Measurements from ENCODE around the gene RAB3GAP2.
A peak's percentile ranks its signal among the peaks of the same experiment; 100 is the strongest.
"Not testable (repeated sequence)": the region's sequence is repeated elsewhere in the genome, so short reads cannot be mapped to it uniquely, and the experiment has no call there.

Gene RAB3GAP2

GRCh38 chr1:220189750-220190347 lies 82.4 kb downstream of the RAB3GAP2 start:
- TF ChIP-seq FOXM1 (IDR thresholded peaks at IDR 0.05; ENCODE audit: borderline replicate concordance) (no peak), SP1 (IDR thresholded peaks at IDR 0.05) (no peak)
- ChIA-PET CTCF (interaction anchor here (0.5 to 0.9 kb wide), 5 partner anchors 9 to 39 kb away, joined by 3 to 4 read pairs (median 3); no protein-coding TSS in a partner anchor), POLR2A (no interaction called here)
- peak; percentile 30 for DNase-seq (ENCODE audit: extremely low spot score)

GRCh38 chr1:220188538-220188937 lies 83.7 kb downstream of the RAB3GAP2 start:
- ChIA-PET POLR2A (no interaction called here), CTCF (no interaction called here)
- TF ChIP-seq NFRKB (IDR thresholded peaks at IDR 0.05) (no peak), ZNF384 (IDR thresholded peaks at IDR 0.05) (no peak), TARDBP (IDR thresholded peaks at IDR 0.05) (no peak)
- no peak for DNase-seq (ENCODE audit: extremely low spot score)

- POLR2A ChIA-PET = no interaction called here
- DNase-seq (ENCODE audit: extremely low spot score) = no peak
- CTCF ChIA-PET = no interaction called here
- TF ChIP-seq CTBP1 (IDR thresholded peaks at IDR 0.05; ENCODE audit: borderline replicate concordance) (no peak), PKNOX1 (IDR thresholded peaks at IDR 0.05) (no peak), TARDBP (IDR thresholded peaks at IDR 0.05) (no peak), ZNF384 (IDR thresholded peaks at IDR 0.05) (no peak)
Observed at GRCh38 chr1:220186752-220187151, 85.5 kb downstream of the RAB3GAP2 start.

- CTCF ChIA-PET = no interaction called here
- TF ChIP-seq ARNT (IDR thresholded peaks at IDR 0.05) (no peak), BHLHE40 (IDR thresholded peaks at IDR 0.05; ENCODE audit: borderline replicate concordance) (no peak), SP1 (IDR thresholded peaks at IDR 0.05) (no peak), ZNF384 (IDR thresholded peaks at IDR 0.05) (no peak), PKNOX1 (IDR thresholded peaks at IDR 0.05) (no peak), TARDBP (IDR thresholded peaks at IDR 0.05) (no peak), FOXM1 (IDR thresholded peaks at IDR 0.05; ENCODE audit: borderline replicate concordance) (no peak), FOXK2 (IDR thresholded peaks at IDR 0.05) (no peak), CTBP1 (IDR thresholded peaks at IDR 0.05; ENCODE audit: borderline replicate concordance) (no peak), ELF4 (IDR thresholded peaks at IDR 0.05) (no peak), HDGF (IDR thresholded peaks at IDR 0.05; ENCODE audit: borderline replicate concordance) (no peak), NFRKB (IDR thresholded peaks at IDR 0.05) (no peak), L3MBTL2 (conservative IDR thresholded peaks at IDR 0.05) (no peak), LEF1 (IDR thresholded peaks at IDR 0.05; ENCODE audit: borderline replicate concordance) (no peak), SUZ12 (IDR thresholded peaks at IDR 0.05) (no peak), FOXA1 (IDR thresholded peaks at IDR 0.05) (no peak)
- no peak for DNase-seq (ENCODE audit: extremely low spot score)
- POLR2A ChIA-PET = no interaction called here
Observed at GRCh38 chr1:220184506-220184905, 87.7 kb downstream of the RAB3GAP2 start.

GRCh38 chr1:220182656-220183055 lies 89.6 kb downstream of the RAB3GAP2 start:
- POLR2A ChIA-PET = no interaction called here
- TF ChIP-seq ARNT (IDR thresholded peaks at IDR 0.05) (no peak), TARDBP (IDR thresholded peaks at IDR 0.05) (no peak), FOXA1 (IDR thresholded peaks at IDR 0.05) (no peak), L3MBTL2 (conservative IDR thresholded peaks at IDR 0.05) (no peak), BHLHE40 (IDR thresholded peaks at IDR 0.05; ENCODE audit: borderline replicate concordance) (no peak), ELF4 (IDR thresholded peaks at IDR 0.05) (no peak), SUZ12 (IDR thresholded peaks at IDR 0.05) (no peak), ZNF384 (IDR thresholded peaks at IDR 0.05) (no peak), CTBP1 (IDR thresholded peaks at IDR 0.05; ENCODE audit: borderline replicate concordance) (no peak)
- no peak for DNase-seq (ENCODE audit: extremely low spot score)
- CTCF ChIA-PET = no interaction called here

- TF ChIP-seq LEF1 (IDR thresholded peaks at IDR 0.05; ENCODE audit: borderline replicate concordance) (no peak), ARNT (IDR thresholded peaks at IDR 0.05) (no peak), NFRKB (IDR thresholded peaks at IDR 0.05) (no peak)
- POLR2A ChIA-PET = no interaction called here
- CTCF ChIA-PET = no interaction called here
- DNase-seq (ENCODE audit: extremely low spot score) = no peak
Observed at GRCh38 chr1:220182111-220182510, 90.1 kb downstream of the RAB3GAP2 start.

GRCh38 chr1:220176540-220176939 lies 95.7 kb downstream of the RAB3GAP2 start:
- DNase-seq (ENCODE audit: extremely low spot score) = no peak
- ChIA-PET CTCF (no interaction called here), POLR2A (no interaction called here)
- TF ChIP-seq LEF1 (IDR thresholded peaks at IDR 0.05; ENCODE audit: borderline replicate concordance) = no peak
- no peak for TF ChIP-seq HDGF (IDR thresholded peaks at IDR 0.05; ENCODE audit: borderline replicate concordance)
- TF ChIP-seq FOXK2 (IDR thresholded peaks at IDR 0.05) = no peak
- no peak for TF ChIP-seq ARNT (IDR thresholded peaks at IDR 0.05)
- no peak for TF ChIP-seq CTBP1 (IDR thresholded peaks at IDR 0.05; ENCODE audit: borderline replicate concordance)
- TF ChIP-seq L3MBTL2 (conservative IDR thresholded peaks at IDR 0.05) = no peak
- TF ChIP-seq TARDBP (IDR thresholded peaks at IDR 0.05) = no peak
- no peak for TF ChIP-seq SP1 (IDR thresholded peaks at IDR 0.05)
- TF ChIP-seq NFRKB (IDR thresholded peaks at IDR 0.05) = no peak

GRCh38 chr1:220170836-220171526 lies 101.3 kb downstream of the RAB3GAP2 start:
- ChIA-PET CTCF (no interaction called here), POLR2A (no interaction called here)
- no peak for TF ChIP-seq FOXA1 (IDR thresholded peaks at IDR 0.05)
- TF ChIP-seq L3MBTL2 (conservative IDR thresholded peaks at IDR 0.05) = no peak
- no peak for TF ChIP-seq LEF1 (IDR thresholded peaks at IDR 0.05; ENCODE audit: borderline replicate concordance)
- TF ChIP-seq ZNF384 (IDR thresholded peaks at IDR 0.05) = no peak
- no peak for TF ChIP-seq ARNT (IDR thresholded peaks at IDR 0.05)
- TF ChIP-seq CTBP1 (IDR thresholded peaks at IDR 0.05; ENCODE audit: borderline replicate concordance) = no peak
- no peak for TF ChIP-seq FOXM1 (IDR thresholded peaks at IDR 0.05; ENCODE audit: borderline replicate concordance)
- TF ChIP-seq NFRKB (IDR thresholded peaks at IDR 0.05) = no peak
- TF ChIP-seq BHLHE40 (IDR thresholded peaks at IDR 0.05; ENCODE audit: borderline replicate concordance) = no peak
- TF ChIP-seq SUZ12 (IDR thresholded peaks at IDR 0.05) = no peak
- TF ChIP-seq ELF4 (IDR thresholded peaks at IDR 0.05) = no peak
- TF ChIP-seq FOXK2 (IDR thresholded peaks at IDR 0.05) = no peak
- TF ChIP-seq SP1 (IDR thresholded peaks at IDR 0.05) = no peak
- no peak for TF ChIP-seq TARDBP (IDR thresholded peaks at IDR 0.05)
- no peak for TF ChIP-seq HDGF (IDR thresholded peaks at IDR 0.05; ENCODE audit: borderline replicate concordance)
- DNase-seq (ENCODE audit: extremely low spot score) = no peak

GRCh38 chr1:220169887-220170286 lies 102.4 kb downstream of the RAB3GAP2 start:
- POLR2A ChIA-PET; DNase-seq (ENCODE audit: extremely low spot score); CTCF ChIA-PET: not testable (repeated sequence)

Data from HEK293T (cell line).